ENCODE data around the gene BTBD19.

BTBD19 gene

DNA sequence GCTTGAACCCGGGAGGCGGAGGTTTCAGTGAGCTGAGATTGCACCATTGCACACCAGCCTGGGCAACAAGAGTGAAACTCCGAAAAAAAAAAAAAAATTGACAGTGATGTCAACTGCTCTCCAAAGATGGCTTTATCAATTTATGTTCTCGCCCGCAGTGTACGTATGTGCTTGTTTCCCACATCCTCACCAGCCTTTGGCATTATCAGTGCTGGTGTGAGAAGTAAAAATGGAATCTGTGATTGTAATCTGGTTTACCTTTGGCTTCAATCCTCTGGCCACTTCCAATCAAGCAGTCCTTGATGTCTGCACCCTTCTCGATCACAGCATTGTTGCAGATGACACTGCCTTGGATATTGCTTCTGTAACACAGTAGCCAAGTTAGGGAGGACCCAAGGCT lies 49.1 kb downstream of the BTBD19 start:
- DNase-seq (ENCODE audit: low spot score) = no peak

DNA sequence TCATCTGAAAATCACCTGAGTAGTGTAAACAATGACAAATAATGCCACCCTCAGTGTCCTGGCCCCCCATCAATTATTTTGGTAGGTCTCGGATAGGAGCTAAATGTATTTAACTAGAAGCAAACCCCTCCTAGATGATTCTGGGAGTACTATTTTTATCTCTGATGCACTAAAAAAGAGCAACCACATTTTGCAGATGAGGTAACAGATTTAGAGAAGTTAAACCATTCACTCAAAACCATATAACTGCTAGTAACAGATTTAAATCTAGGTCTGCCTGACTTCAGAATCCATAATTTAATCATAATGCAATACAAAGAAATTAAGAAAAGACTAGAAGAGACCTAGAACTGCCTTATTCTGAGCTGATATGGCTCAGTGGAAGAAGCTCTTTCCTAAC lies 52.0 kb downstream of the BTBD19 start:
- no peak for DNase-seq (ENCODE audit: low spot score)

DNA sequence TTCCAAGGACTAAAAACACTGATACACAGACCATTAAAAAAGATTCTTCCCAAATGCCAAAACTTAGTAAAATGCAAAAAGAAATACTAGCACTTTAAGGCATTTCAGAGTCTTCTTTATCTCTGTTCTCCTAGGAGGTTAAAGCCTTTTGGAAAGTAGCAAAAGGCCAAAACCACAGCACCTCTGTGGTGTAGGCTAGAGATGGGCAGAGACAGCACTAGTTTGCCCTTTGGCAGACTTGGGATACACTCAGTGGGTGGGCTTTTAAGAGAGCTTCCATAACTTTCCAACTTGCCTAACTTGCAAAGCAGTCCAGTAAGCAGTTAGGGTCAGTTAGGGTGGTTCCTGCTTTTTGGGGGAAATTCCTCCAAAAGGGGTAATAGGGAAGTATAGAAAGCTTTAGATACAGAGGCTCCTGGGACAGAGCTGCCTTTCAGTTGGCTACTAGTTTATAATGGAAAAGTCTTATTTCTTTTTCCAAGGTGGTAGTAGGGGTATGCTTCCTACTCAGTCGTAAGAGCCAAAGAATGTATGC lies 52.6 kb downstream of the BTBD19 start:
- DNase-seq (ENCODE audit: low spot score) = no peak

DNA sequence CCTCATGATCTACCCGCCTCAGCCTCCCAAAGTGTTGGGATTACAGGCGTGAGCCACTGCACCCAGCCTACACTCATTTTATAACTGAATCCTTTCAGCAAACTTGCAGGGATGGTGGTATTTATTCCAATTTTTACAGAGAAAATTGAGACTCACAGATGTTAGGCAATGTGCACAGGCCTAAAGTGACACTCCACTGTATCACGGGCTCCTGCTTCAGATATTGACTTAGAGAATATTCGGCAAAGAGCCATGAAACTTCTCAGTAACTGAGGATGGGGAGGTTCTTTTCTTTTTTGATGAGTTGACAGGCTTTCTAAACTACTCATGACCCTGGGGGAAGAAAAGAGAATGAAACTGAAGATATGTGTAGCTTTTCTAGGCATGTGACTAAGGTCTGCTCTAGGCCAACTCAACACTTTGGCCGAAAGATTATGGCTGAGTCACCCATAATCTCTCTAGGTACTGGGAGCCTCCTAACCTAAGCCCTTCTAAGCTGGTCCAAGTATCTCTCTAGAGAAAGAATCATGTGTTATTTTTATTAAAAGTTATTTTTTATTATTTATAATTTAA lies 54.6 kb downstream of the BTBD19 start:
- peak; percentile 17 for DNase-seq (ENCODE audit: low spot score)

Measured in RKO (cell line).